Measurements from ENCODE around the gene CDH23.

Gene CDH23

DNA sequence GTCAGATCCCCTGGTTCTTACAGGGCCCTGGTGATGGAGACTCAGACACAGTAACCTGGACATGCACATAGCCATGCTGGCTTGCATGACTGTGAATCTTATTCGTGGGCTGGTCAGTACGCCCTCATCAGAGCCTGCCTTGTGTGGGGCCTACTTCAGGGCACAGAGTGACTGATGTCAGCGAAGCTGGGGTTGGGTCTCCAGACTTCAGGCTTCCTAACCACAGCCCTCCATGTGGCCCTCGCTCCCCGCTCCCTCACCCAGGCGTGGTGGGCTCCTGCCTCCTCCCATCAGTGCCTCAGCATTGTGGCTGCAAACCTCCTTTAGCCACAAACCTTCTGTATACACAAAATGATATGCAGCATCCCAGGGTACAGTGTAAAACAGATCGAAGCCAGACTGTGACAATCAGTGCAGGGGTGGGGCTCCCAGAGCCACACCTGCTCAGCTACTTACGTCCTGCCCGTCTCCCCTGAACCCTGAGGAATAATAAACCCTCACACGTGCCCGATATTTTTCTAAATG, 329.9 kb downstream of the CDH23 start:
- peak in 1 of 2 experiments; percentile 33 for DNase-seq
- no peak for TF ChIP-seq GATA1 (IDR thresholded peaks at IDR 0.05; ENCODE audit: low read depth, low read length)
- TF ChIP-seq POLR2A (IDR thresholded peaks at IDR 0.05; ENCODE audit: low read length): no peak

DNA sequence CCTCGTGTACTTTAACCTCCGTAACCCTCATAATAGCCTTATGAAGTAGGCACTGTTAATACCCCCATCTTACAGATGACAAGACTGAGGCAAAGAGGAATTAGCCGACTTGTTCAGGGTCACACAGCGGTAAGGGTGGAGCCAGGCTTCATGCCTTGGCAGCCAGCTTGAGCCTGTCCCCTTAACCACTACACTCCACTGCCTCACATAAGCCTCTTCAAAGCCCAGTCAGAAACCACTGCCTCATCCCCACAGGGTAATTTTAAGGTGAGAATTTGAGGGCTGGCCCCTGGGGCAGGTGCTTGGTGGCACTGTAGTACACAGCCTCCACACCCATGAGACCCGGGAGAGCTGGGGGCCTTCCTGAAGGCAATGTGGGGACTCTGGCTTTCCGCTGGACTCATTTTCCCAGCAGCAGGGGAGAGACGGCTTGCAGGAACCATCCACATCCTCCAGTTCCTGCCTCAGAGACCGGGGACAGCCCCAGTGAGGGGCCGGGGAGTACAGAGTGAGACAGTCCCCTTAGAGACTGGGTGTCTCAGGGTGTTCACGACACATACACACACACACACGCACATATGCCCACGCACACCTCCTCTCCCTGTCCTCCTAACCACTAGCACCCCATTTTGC, 330.5 kb downstream of the CDH23 start:
- TF ChIP-seq GATA1 (IDR thresholded peaks at IDR 0.05; ENCODE audit: low read depth, low read length) (no peak), POLR2A (IDR thresholded peaks at IDR 0.05; ENCODE audit: low read length) (no peak)
- peak; percentile 28 to 30 for DNase-seq

DNA sequence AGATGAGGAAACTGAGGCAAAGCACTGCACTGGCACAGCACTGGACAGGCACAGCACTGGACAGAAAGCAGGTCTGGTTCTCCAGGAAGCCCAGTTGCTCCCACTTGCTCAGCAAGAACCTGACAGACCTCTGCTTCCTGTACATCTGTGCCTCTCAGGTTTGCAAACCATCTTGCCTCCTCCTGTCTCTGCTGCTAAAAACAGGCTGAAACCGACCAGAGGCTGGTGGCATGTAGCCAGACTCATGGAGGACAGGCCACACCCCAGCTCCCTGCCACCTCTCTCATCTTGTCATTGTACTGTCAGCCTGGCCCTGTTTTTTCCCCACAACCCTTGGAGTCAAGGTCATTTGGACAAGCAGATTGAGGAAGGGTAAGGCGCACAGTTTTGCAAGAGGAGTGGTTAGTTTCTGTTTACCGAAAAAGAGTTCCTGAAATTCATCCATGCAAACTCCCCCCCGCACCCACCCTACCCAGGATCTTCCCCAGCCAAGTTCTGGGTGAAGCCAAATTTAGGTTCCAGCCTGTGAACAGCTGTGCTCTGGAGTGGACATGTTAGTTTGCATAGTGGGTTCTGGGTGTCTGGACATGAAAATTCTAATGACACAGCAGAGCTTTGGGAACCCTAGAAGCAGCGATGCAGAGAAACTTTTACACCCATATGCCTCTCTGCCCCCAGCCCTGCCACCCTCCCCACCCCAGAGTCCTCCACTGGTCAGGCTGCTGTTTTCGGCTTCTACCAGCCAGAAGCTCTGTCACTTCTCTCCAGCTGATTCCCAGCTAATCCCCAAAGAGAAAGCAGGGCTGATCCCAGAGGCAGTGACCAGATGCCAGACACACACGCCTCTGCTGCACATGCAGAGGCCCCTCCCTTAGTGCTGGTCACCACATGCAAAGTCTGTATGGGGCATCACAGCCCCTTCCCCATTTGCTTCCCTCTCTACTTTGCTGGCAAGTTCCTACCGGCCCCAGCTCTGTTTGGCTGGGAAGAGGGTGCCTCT, 331.3 kb downstream of the CDH23 start:
- DNase-seq: peak; percentile 88 to 90
- no peak for TF ChIP-seq GATA1 (IDR thresholded peaks at IDR 0.05; ENCODE audit: low read depth, low read length)
- TF ChIP-seq POLR2A (IDR thresholded peaks at IDR 0.05; ENCODE audit: low read length): no peak

DNA sequence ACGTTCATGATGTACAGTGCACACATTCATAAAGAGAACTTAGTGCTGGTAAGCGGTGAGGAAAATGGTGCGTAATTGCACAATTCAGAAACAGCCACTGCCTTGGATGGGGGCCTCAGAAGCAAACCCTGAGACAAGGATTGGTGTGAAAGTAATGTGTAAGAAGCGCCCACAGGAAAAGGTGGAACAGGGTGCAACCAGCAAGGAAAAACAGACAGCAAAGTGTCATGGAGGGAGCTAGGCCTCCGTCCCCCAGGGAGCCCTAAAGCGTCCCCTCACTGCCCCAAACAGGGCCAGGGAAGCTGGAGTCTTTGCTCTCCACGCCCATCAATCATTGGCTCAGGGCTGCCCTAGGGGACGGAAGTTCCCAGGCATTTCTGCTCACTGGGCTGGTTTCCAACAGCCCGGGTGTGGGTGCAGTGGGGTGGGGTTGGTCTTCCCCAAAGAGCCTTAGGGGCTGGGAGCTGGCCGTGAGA, 332.5 kb downstream of the CDH23 start:
- DNase-seq: peak; percentile 76 to 82
- TF ChIP-seq GATA1 (IDR thresholded peaks at IDR 0.05; ENCODE audit: low read depth, low read length): no peak
- TF ChIP-seq POLR2A (IDR thresholded peaks at IDR 0.05; ENCODE audit: low read length): no peak

DNA sequence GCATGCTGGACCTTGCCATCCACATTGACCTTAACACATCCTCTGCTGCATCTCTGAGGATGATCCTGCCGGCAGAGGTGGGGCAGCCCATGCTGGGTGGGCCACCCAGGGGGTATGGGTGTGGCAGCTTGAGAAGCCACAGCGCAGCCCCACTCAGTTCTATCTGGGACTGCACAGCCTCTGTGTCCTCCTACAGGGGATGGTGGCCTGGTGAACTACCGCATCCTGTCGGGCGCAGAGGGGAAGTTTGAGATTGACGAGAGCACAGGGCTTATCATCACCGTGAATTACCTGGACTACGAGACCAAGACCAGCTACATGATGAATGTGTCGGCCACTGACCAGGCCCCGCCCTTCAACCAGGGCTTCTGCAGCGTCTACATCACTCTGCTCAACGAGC, 335.1 kb downstream of the CDH23 start:
- DNase-seq: no peak
- TF ChIP-seq POLR2A (IDR thresholded peaks at IDR 0.05; ENCODE audit: low read length) (no peak), GATA1 (IDR thresholded peaks at IDR 0.05; ENCODE audit: low read depth, low read length) (no peak)

DNA sequence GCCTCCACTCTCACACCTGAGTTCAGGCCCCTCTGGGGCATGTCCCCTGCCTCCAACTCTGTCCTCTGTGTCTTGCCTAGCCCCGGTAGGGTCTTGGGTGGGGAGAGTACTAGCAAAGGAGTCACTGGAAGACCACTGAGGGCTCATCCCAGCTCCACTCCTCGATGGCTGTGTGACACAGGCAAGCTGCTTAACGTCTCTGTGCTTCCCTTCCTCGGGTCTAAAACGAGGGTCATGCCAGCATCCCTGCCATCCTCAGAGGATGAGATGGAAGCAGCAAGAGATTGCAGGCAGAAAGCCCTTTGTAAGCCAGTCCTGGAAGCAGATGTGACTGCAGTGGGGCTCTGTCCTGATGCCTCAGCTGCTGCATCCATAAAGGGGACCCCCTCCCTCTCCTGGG, 338.1 kb downstream of the CDH23 start:
- TF ChIP-seq POLR2A (IDR thresholded peaks at IDR 0.05; ENCODE audit: low read length) (no peak), GATA1 (IDR thresholded peaks at IDR 0.05; ENCODE audit: low read depth, low read length) (no peak)
- DNase-seq: no peak

DNA sequence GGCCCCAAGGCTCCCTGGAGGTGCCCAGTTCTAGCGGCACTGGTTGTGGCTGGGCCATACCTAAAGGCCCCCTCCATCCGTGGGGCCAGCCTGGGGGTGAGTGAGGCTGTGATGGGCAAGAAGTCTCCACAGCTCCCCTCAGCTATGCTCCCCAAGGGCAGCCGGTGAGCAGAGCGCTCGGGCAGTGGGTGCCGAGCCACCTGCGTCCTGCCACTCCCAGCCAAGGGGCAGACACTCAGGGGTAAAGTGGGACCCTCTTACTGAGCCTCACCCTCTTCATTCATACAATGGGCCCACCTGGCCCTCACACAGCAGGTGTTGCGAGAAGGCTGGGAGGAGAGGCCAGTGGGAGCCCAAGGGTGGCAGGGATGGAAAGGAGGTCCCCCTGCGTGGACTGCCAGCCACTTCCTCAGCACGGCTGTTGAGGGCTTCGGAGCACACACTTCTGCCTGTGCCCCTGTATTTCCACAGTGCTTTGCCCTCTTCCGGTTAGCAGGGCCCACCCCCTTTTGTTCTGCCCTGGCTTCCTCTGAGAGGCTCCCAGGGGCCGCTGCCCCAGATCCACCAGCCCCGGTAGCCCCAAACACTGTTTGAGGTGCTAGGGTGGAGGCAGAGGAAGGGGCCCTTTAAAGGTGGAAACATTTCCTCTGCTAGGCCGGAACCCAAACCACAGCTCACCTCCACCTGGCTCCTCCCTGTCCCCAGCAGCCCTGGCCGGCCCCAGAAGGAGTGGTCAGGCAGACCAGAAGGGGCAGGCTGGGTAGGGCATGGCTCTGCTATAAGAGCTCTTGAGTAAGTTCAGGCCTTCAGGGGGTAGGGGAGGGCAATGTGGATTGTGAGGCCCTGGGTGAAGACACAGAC, 339.2 kb downstream of the CDH23 start:
- no peak for DNase-seq

DNA sequence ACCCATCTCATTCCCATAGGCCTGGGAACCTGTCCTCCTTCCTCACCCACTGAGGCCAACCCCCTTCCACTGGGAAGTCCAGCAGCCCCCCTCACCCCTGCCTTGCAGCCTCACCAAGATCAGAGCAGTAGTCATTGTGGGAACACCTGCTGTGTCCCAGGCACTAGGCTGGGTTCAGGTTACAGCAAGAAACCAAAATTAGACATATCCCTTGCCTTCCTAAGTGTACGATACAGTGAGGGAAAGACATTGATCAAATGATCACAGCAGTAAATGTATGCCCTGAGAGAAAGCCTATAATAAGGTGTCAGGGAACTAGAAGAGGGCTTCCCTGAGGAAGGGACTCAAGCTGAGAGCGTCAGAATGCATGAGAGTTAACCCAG, 339.8 kb downstream of the CDH23 start:
- TF ChIP-seq POLR2A (IDR thresholded peaks at IDR 0.05; ENCODE audit: low read length) (no peak), GATA1 (IDR thresholded peaks at IDR 0.05; ENCODE audit: low read depth, low read length) (no peak)
- no peak for DNase-seq

More for the DNA sequence above, 339.2 kb downstream of the CDH23 start:
- no peak for TF ChIP-seq POLR2A (IDR thresholded peaks at IDR 0.05; ENCODE audit: low read length)
- no peak for TF ChIP-seq GATA1 (IDR thresholded peaks at IDR 0.05; ENCODE audit: low read depth, low read length)

DNA sequence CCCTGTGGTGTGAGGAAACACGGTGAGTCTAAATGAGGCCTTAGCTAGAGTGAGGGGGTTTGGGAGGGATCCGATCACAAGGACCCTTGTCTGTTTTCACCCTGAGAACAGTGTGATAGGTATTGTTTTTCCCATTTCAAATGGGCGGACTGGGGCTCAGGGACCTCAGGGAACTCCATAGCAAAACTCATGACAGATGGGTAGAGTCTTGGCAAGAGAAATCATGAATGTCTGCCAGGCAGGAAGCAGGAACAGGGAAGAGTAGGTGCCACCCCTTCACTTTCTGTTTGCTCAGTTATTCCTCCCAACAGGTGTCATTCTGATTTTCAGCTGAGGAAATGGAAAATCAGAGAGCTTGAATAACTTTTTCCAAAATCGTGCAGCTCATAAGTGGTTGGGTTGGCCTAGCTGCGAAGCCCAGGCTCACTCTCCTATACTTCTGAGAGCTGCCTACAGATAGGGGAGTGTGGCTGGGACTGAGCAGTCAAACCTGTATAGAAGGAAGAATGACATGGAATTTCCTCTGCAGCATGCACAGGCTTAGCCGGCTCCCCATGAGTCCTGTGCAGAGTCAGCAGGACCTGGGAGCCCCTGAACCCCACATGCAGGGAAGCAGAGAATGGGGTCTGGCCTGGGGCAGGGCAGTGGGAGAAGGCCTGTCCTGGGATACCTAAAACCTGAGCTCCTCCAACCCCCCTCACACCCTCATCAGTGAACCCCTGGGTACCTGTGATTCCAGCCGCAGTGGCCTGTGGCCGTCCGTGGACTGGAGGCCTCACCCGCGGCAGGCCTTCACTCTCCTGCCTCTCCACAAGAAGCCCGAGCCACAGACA, 340.5 kb downstream of the CDH23 start:
- TF ChIP-seq GATA1 (IDR thresholded peaks at IDR 0.05; ENCODE audit: low read depth, low read length): no peak
- no peak for TF ChIP-seq POLR2A (IDR thresholded peaks at IDR 0.05; ENCODE audit: low read length)
- DNase-seq: no peak

DNA sequence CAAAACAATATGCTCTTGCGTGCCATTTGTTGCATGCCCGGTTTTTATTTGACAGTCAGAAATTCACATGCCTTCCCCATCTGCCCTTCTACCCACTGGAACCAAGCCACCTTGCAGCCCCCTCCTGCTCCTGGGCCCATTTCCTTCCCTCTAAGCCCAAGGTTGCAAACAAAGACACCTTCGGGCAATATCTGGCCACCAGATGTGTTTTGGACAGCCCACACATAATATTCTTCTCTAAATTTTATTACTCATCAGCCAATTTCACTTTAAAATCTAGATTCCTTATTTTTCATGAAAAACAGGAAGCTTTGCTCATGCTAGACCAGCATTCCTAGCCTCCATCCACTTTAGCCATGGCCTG, 341.1 kb downstream of the CDH23 start:
- DNase-seq: no peak
- no peak for TF ChIP-seq GATA1 (IDR thresholded peaks at IDR 0.05; ENCODE audit: low read depth, low read length)
- no peak for TF ChIP-seq POLR2A (IDR thresholded peaks at IDR 0.05; ENCODE audit: low read length)

DNA sequence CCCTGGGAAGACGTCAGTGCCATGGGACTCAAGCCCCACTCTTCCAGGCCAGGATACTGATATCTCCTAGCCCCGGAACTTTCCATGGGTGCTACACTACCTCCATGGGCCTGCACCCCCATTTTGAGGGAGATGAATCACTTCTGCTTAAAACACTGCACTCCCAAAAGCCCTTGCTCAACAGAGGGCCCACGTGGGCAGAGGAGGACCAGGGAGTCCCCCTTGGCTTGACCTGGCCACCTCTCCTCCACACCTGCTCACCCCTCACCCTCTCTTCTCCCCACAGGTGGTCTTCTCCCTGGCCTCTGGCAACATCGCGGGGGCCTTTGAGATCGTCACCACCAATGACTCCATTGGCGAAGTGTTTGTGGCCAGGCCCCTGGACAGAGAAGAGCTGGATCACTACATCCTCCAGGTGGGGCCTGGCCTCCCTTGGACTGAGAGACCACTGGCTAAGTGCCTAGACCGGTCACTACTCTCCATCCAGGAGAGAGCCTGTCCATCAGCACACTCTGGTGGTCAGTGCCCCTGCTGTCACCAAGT, 342.7 kb downstream of the CDH23 start:
- DNase-seq: no peak
- TF ChIP-seq POLR2A (IDR thresholded peaks at IDR 0.05; ENCODE audit: low read length) (no peak), GATA1 (IDR thresholded peaks at IDR 0.05; ENCODE audit: low read depth, low read length) (no peak)

DNA sequence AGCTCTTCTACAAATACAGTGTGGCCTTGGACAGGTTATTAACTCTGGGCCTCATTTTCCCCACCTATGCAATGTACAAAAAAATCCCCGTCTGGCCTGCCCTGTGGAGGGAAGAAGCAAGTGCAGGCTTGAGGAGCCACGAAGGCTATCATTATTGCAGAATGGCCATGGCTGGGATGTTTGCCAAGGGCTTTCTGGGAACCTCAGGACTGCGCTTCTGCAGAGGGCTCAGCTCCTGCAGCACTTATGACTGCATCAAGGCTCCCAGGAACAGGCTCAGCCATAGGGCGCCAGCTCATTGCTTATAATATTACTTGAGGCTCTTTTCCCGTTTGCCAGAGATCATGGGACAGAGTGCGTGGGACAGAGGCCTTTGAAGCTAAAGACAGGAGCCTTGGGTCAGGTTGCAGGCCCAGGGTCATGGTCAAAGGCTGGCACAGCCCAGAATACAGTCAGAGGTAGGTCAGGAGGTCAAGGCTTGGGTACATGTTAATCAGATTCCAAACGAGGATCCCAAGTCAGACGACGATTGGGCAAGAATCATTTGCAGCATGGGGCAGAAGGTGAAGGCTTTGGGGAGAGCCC, 343.4 kb downstream of the CDH23 start:
- peak; percentile 32 to 34 for DNase-seq
- TF ChIP-seq GATA1 (IDR thresholded peaks at IDR 0.05; ENCODE audit: low read depth, low read length) (no peak), POLR2A (IDR thresholded peaks at IDR 0.05; ENCODE audit: low read length) (no peak)

Measured in erythroblast (primary cell).